IMR-90 (cell line): ENCODE data around the gene ARX. TPM values are rescaled to one million over a fixed set of nuclear protein-coding genes. Genes with fewer than 3 reads are reported as not detected.

Experiments used
- ATAC-seq: fragments of 200-7000 bp; cut with Tn5 transposase; 2 replicates; pipeline ENCODE4 v1.9.1; 2020; ENCODE audit warnings: low read depth, mild to moderate bottlenecking, moderate library complexity
- BruUV-seq: library from RNA; stranded (reverse); fragments of 400-500 nt; replicated peaks from 2 replicates; lab custom pipeline; 2021; lab: Mats Ljungman, UMichigan
- CTCF ChIA-PET: fragments of 300-600 bp; formaldehyde crosslinking; extraction: SDS; loops from one replicate; lab custom pipeline; 2021; ENCODE audit warnings: antibody characterized with exemption; lab: Yijun Ruan, JAX
- POLR2A ChIA-PET: fragments of 300-600 bp; sonication (Branson Sonifier 250); formaldehyde crosslinking; loops from one replicate; lab custom pipeline; 2022; ENCODE audit warnings: antibody characterized with exemption; ENCODE audit not compliant: unreplicated experiment; lab: Charles Lee
- DNase-seq: peaks from one replicate; pipeline ENCODE4 v3.0.0; 2013
- H2AFZ ChIP-seq: replicated peaks from 2 replicates; pipeline ENCODE3; 2013; ENCODE audit warnings: low read length, mild to moderate bottlenecking; ENCODE audit not compliant: poor library complexity
- H2AK5ac ChIP-seq: 2 replicates; pipeline ENCODE4 v1.6.1; 2013; ENCODE audit warnings: low read depth, low read length, inconsistent platforms
- H2AK9ac ChIP-seq: replicated peaks from 2 replicates; pipeline ENCODE3; 2013; ENCODE audit warnings: mild to moderate bottlenecking, low read depth, low read length, moderate library complexity; ENCODE audit not compliant: poor library complexity
- H2BK120ac ChIP-seq: 2 replicates; pipeline ENCODE4 v1.6.1; 2013; ENCODE audit warnings: low read depth, low read length, inconsistent platforms
- H2BK15ac ChIP-seq: 3 replicates; pipeline ENCODE4 v1.6.1; 2013; ENCODE audit warnings: low read depth, low read length, inconsistent platforms
- H2BK20ac ChIP-seq: 2 replicates; pipeline ENCODE4 v1.6.1; 2013; ENCODE audit warnings: low read depth, mild to moderate bottlenecking, inconsistent platforms, low read length, moderate library complexity
- H2BK5ac ChIP-seq: 2 replicates; pipeline ENCODE4 v1.6.1; 2013; ENCODE audit warnings: mild to moderate bottlenecking, low read depth, low read length, inconsistent platforms; ENCODE audit not compliant: poor library complexity, severe bottlenecking
- H3K14ac ChIP-seq: replicated peaks from 2 replicates; pipeline ENCODE4 v1.6.1; 2013; ENCODE audit warnings: low read depth, low read length, inconsistent platforms
- H3K18ac ChIP-seq: 2 replicates; pipeline ENCODE4 v1.6.1; 2013; ENCODE audit warnings: low read depth, low read length, control low read depth
- H3K23ac ChIP-seq: 2 replicates; pipeline ENCODE4 v1.6.1; 2013; ENCODE audit warnings: low read depth, low read length, inconsistent platforms
- H3K27ac ChIP-seq: 2 replicates; pipeline ENCODE4 v1.5.1; 2013; ENCODE audit warnings: mild to moderate bottlenecking, control low read depth, low read length; ENCODE audit not compliant: insufficient read depth
- H3K27me3 ChIP-seq: 2 replicates; pipeline ENCODE4 v1.6.1; 2013; ENCODE audit warnings: low read length; ENCODE audit not compliant: control insufficient read depth, insufficient read depth
- H3K36me3 ChIP-seq: 2 replicates; pipeline ENCODE4 v1.6.1; 2013; ENCODE audit warnings: low read length, mixed read lengths; ENCODE audit not compliant: control insufficient read depth, insufficient read depth
- H3K4ac ChIP-seq: 2 replicates; pipeline ENCODE4 v1.6.1; 2013; ENCODE audit warnings: low read depth, low read length, inconsistent platforms
- H3K4me1 ChIP-seq: 2 replicates; pipeline ENCODE4 v1.6.1; 2013; ENCODE audit warnings: low read length, mixed read lengths; ENCODE audit not compliant: control insufficient read depth, insufficient read depth
- H3K4me2 ChIP-seq: 2 replicates; pipeline ENCODE4 v1.6.1; 2013; ENCODE audit warnings: low read depth, mild to moderate bottlenecking, control low read depth, low read length, moderate library complexity
- H3K4me3 ChIP-seq: 2 replicates; pipeline ENCODE4 v1.5.1; 2013; ENCODE audit warnings: low read depth, mild to moderate bottlenecking, control low read depth, low read length, moderate library complexity; ENCODE audit not compliant: insufficient read depth
- H3K56ac ChIP-seq: 2 replicates; pipeline ENCODE4 v1.6.1; 2013; ENCODE audit warnings: low read length, inconsistent platforms; ENCODE audit not compliant: insufficient read depth; ENCODE audit errors: extremely low read depth
- H3K79me1 ChIP-seq, 2 experiments: 2 replicates each; pipeline ENCODE4 v1.6.1; 2013; ENCODE audit warnings: low read length in 2 of 2, inconsistent platforms in 1 of 2, low read depth in 1 of 2
- H3K9ac ChIP-seq: 2 replicates; pipeline ENCODE4 v1.6.1; 2013; ENCODE audit warnings: low read depth, low read length, control low read depth
- H3K9me1 ChIP-seq: 2 replicates; pipeline ENCODE4 v1.6.1; 2013; ENCODE audit warnings: low read length, inconsistent platforms; ENCODE audit not compliant: insufficient read depth
- H3K9me3 ChIP-seq: 2 replicates; pipeline ENCODE4 v1.6.1; 2013; ENCODE audit warnings: low read length; ENCODE audit not compliant: control insufficient read depth, insufficient read depth
- H4K20me1 ChIP-seq: 2 replicates; pipeline ENCODE4 v1.6.1; 2013; ENCODE audit warnings: low read length, inconsistent platforms; ENCODE audit not compliant: insufficient read depth
- H4K5ac ChIP-seq: 2 replicates; pipeline ENCODE4 v1.6.1; 2013; ENCODE audit warnings: mild to moderate bottlenecking, low read depth, low read length, control low read depth
- H4K8ac ChIP-seq, 2 experiments: 2 replicates each; pipeline ENCODE4 v1.6.1; 2013; ENCODE audit warnings: low read depth in 2 of 2, low read length in 2 of 2, control low read depth in 1 of 2, inconsistent platforms in 1 of 2
- H4K91ac ChIP-seq: 2 replicates; pipeline ENCODE4 v1.6.1; 2013; ENCODE audit warnings: low read depth, low read length, inconsistent platforms; ENCODE audit not compliant: insufficient read depth
- MXI1 ChIP-seq: IDR thresholded peaks from 2 replicates; pipeline ENCODE4 v1.6.1; 2012; ENCODE audit warnings: low read depth, mild to moderate bottlenecking, low read length, moderate library complexity, borderline replicate concordance
- POLR2A ChIP-seq: IDR thresholded peaks from 2 replicates; pipeline ENCODE4 v1.6.1; 2012; ENCODE audit warnings: mild to moderate bottlenecking, low read depth, low read length
- RCOR1 ChIP-seq: IDR thresholded peaks from 2 replicates; pipeline ENCODE4 v1.6.1; 2012; ENCODE audit warnings: mild to moderate bottlenecking, low read length, improper control_type of control experiment; ENCODE audit not compliant: insufficient replicate concordance
- SMC3 ChIP-seq: fragments of 150-350 bp; IDR thresholded peaks from 2 replicates; pipeline ENCODE4 v1.6.1; 2016; ENCODE audit warnings: low read depth, mild to moderate bottlenecking, antibody characterized with exemption, low read length, moderate library complexity
- WGBS, 2 experiments: methylation state at CpG; one replicate each; pipeline versions ENCODE4 v1.1.5 to v1.1.7; 2013; ENCODE audit warnings: missing lambda C conversion rate in 2 of 2; ENCODE audit not compliant: insufficient read length in 1 of 2; ENCODE audit errors: extremely low coverage in 2 of 2; 5-methylcytosine and 5-hydroxymethylcytosine counted together
- dilution Hi-C: fragments of 300-500 bp; cut with HindIII; formaldehyde crosslinking; loops from one replicate; pipeline ENCODE4 v1.14.3; 2018; ENCODE audit warnings: low sequenced_read_pairs; ENCODE audit not compliant: unreplicated experiment
- in situ Hi-C: fragments of 300-500 bp; cut with MboI; formaldehyde crosslinking; loops from 3 replicates; pipeline ENCODE4 v1.14.3; 2019; ENCODE audit warnings: low sequenced_read_pairs, inconsistent platforms, mixed read lengths
- intact Hi-C: fragments of 100-400 bp; cut with micrococcal nuclease; formaldehyde crosslinking; loops from 2 replicates; pipeline ENCODE4 v1.10.0; 2022
- polyA plus RNA-seq, 3 experiments: library from polyadenylated mRNA; depleted of rRNA; stranded (reverse); fragments of >200 nt; gene quantifications; 2 replicates each; pipeline ENCODE4 v1.2.3, GENCODE V29; 2012; ENCODE audit warnings: low replicate concordance in 1 of 3
- total RNA-seq: library from RNA; depleted of rRNA; stranded (reverse); fragments of >200 nt; gene quantifications from 2 replicates; pipeline ENCODE4 v1.2.3, GENCODE V29; 2012

The ARX gene
- total and polyA plus RNA-seq, 2 of the 4 experiments (the other 2 are of a cell fraction), result not detected

- in situ Hi-C loops (no loop called here), dilution Hi-C loops (no loop called here), intact Hi-C loops (loop anchor here (5.0 kb wide), 1 partner anchor 167 kb away; no protein-coding TSS in a partner anchor)
- no peak overlapping the region for H2BK15ac ChIP-seq
- no TSS peak for BruUV-seq
- no peak overlapping the region for H3K23ac ChIP-seq
- no peak overlapping the region for H4K91ac ChIP-seq
- no peak overlapping the region for H3K14ac ChIP-seq
- H4K5ac ChIP-seq, result no peak overlapping the region
- no peaks in the 10 kb centered on the region; the same call in 1 of the 2 replicates for H3K4me1 ChIP-seq
- H2BK20ac ChIP-seq, result no peak overlapping the region
- H3K27me3 ChIP-seq, result peaks cover 72% of the 10 kb centered on the region
- H2BK120ac ChIP-seq, result no peak overlapping the region
- ChIA-PET POLR2A (no interaction called here), CTCF (interaction anchor here (0.5 kb wide), 1 partner anchor 55 kb away, joined by 4 read pairs; no protein-coding TSS in a partner anchor)
- no peak overlapping the region for H2AK9ac ChIP-seq
- H3K18ac ChIP-seq, result no peak overlapping the region
- no peak overlapping the region for H3K27ac ChIP-seq
- ATAC-seq (no peak), DNase-seq (no peak)
- TF ChIP-seq MXI1 (no peak), SMC3 (no peak), RCOR1 (no peak), POLR2A (no peak)
- no peak overlapping the region for H3K9ac ChIP-seq
- no peaks in the 10 kb centered on the region for H4K20me1 ChIP-seq
- no peak overlapping the region for H2BK5ac ChIP-seq
- no peak overlapping the region for H3K56ac ChIP-seq
- H2AFZ ChIP-seq, result peak overlapping the region; percentile 51
- H3K4ac ChIP-seq, result no peak overlapping the region
- H3K4me2 ChIP-seq, result peak overlapping the region; percentile 36; the same call in 1 of the 2 replicates
- no peaks in the 10 kb centered on the region for H3K79me1 ChIP-seq
- peaks cover 5% of the 10 kb centered on the region for H3K9me3 ChIP-seq
- H3K4me3 ChIP-seq, result peak overlapping the region; percentile 14; the same call in 1 of the 2 replicates
- 39% methylated on average over 7 of the region's 59 CpGs; no CpG with 5 or more reads in 1 of the 2 experiments for WGBS, 2 experiments
- no peak overlapping the region for H4K8ac ChIP-seq
- H3K9me1 ChIP-seq, result no peaks in the 10 kb centered on the region
- H3K36me3 ChIP-seq, result no peaks in the 10 kb centered on the region
- H2AK5ac ChIP-seq, result no peak overlapping the region
These were observed 11.2 kb downstream of the ARX start for GRCh38 chrX:25004485-25005032.
